G401 (cell line): ENCODE measurements around the gene RTP2. TPM values are rescaled to one million over a fixed set of nuclear protein-coding genes. Genes with fewer than 3 reads are reported as not detected.

ENCODE experiments used
- total RNA-seq: library from RNA; depleted of rRNA; stranded (reverse); fragments of >200 nt; shearing (Covaris generic); gene quantifications from 2 replicates; pipeline ENCODE4 v1.2.3, GENCODE V29; 2014; rRNA removed

The RTP2 gene
- total RNA-seq, 1 experiment from 2014 or later: not detected

Other genes starting within 250 kb of the RTP2 start
- gene SST, start 32.2 kb downstream of the RTP2 start, total RNA-seq: not detected in 2 replicates
- 0.18 and 1.3 TPM in 2 replicates for gene BCL6, start 42.9 kb upstream of the RTP2 start, total RNA-seq